Neural progenitor cell (in vitro differentiated cells): ENCODE measurements around the gene FHOD3.

Source experiments
- CTCF ChIP-seq: fragments of 200-600 bp; sonication (generic); IDR thresholded peaks from 2 replicates; pipeline ENCODE4 v1.5.1; 2017; ENCODE audit warnings: antibody characterized with exemption, mild to moderate bottlenecking
- EZH2 ChIP-seq: fragments of 200-600 bp; sonication (generic); IDR thresholded peaks from 2 replicates; pipeline ENCODE4 v1.6.1; 2017; ENCODE audit warnings: antibody characterized with exemption, mild to moderate bottlenecking, moderate library complexity
- EZH2phosphoT487 ChIP-seq: fragments of 200-600 bp; sonication (generic); IDR thresholded peaks from 2 replicates; pipeline ENCODE4 v1.6.1; 2017; ENCODE audit warnings: antibody characterized with exemption

GRCh38 chr18:36600548-36600947 is 303.0 kb downstream of the FHOD3 start:
- TF ChIP-seq CTCF (no peak), EZH2 (no peak), EZH2phosphoT487 (no peak)
